ENCODE data around the gene UNC13B. TPM values are rescaled to one million over a fixed set of nuclear protein-coding genes. Genes with fewer than 3 reads are reported as not detected.

UNC13B gene
- total RNA-seq, 1 experiment from 2014 or later, result 48.2 TPM

DNA sequence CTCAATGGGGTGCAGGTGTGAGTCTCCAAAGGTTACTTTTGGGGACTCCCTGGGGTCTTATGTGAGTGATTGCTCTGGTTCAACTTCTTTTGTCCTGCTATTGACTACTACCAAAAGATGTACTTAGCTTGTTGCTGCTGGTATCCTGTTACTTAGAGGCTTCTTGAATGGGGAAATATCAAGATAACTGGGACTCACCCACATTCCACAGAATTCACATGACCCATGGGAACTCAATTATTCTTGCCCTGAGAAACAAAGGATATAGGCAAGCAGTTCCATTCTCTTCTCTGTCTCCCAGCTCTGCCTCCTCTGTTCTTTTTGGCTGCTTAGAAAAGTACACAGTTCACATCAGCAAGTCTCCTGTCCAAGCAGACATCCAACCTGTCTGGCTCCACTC, 105.9 kb downstream of the UNC13B start:
- Mint-ChIP-seq H3K9me3 (no peaks in the 10 kb centered on the region), H3K27ac (peak overlapping the region in 1 of 3 experiments; percentile 25; a peak in 2 of 7 replicates), H3K4me3 (no peak overlapping the region), H3K36me3 (ENCODE audit: insufficient read depth in 1 of 3, low read depth in 3 of 3) (no peaks in the 10 kb centered on the region), H3K4me1 (peaks cover 18 to 19% of the 10 kb centered on the region in 2 experiments), H3K27me3 (ENCODE audit: low read depth) (no peaks in the 10 kb centered on the region; the same call in 1 of the 2 replicates)
- Histone ChIP-seq H2BK20ac (ENCODE audit: low read depth, low read length, poor library complexity, severe bottlenecking) (no peak overlapping the region), H3T11ph (ENCODE audit: low read length) (no peak overlapping the region), H3K18ac (ENCODE audit: insufficient read length, low read depth, low read length) (no peak overlapping the region), H3K79me1 (ENCODE audit: insufficient read depth, low read depth, low read length, poor library complexity, severe bottlenecking) (no peaks in the 10 kb centered on the region), H4K5ac (ENCODE audit: insufficient read length, low read depth, low read length) (no peak overlapping the region), H3K4ac (ENCODE audit: low read depth, low read length) (no peak overlapping the region), H2AK5ac (ENCODE audit: insufficient read length, low read length) (no peak overlapping the region), H3K79me2 (ENCODE audit: insufficient read depth, low read length) (no peaks in the 10 kb centered on the region), H4K20me1 (ENCODE audit: control insufficient read depth, insufficient read depth, insufficient read length) (no peaks in the 10 kb centered on the region), H2BK5ac (ENCODE audit: insufficient read length, low read length) (no peak overlapping the region), H4K8ac (replicated peaks; ENCODE audit: insufficient read length, low read depth, low read length) (no peak overlapping the region), H3K4me2 (ENCODE audit: insufficient read depth, insufficient read length, low read length) (no peak overlapping the region), H3K23me2 (ENCODE audit: insufficient read length, low read depth, low read length, poor library complexity, severe bottlenecking) (no peaks in the 10 kb centered on the region), H3K9ac (ENCODE audit: extremely low read depth, insufficient read length, low read length) (no peak overlapping the region), H3K23ac (ENCODE audit: insufficient read length, low read depth, low read length) (no peak overlapping the region), H3K27me3 (ENCODE audit: insufficient read depth, low read length) (no peaks in the 10 kb centered on the region), H4K91ac (ENCODE audit: insufficient read length, low read depth, low read length) (no peak overlapping the region), H3K27ac (ENCODE audit: insufficient read length, low read depth, low read length) (no peak overlapping the region), H3K9me3 (ENCODE audit: control insufficient read depth, low read depth, low read length) (no peaks in the 10 kb centered on the region), H2BK15ac (ENCODE audit: low read depth, low read length) (no peak overlapping the region), H2AFZ (ENCODE audit: low read length) (no peak overlapping the region), H3K56ac (ENCODE audit: insufficient read length, low read depth, low read length) (no peak overlapping the region), H2BK120ac (ENCODE audit: low read depth, low read length, poor library complexity, severe bottlenecking) (no peak overlapping the region), H3K14ac (ENCODE audit: insufficient read depth, low read length) (no peak overlapping the region), H2BK12ac (ENCODE audit: insufficient read length, low read depth, low read length) (no peak overlapping the region), H3K4me1 (ENCODE audit: insufficient read depth, low read length) (0 out of 2 replicates have a peak, but pooled peaks cover 3% of the 10 kb centered on the region)
- TF ChIP-seq, protein P1, sequence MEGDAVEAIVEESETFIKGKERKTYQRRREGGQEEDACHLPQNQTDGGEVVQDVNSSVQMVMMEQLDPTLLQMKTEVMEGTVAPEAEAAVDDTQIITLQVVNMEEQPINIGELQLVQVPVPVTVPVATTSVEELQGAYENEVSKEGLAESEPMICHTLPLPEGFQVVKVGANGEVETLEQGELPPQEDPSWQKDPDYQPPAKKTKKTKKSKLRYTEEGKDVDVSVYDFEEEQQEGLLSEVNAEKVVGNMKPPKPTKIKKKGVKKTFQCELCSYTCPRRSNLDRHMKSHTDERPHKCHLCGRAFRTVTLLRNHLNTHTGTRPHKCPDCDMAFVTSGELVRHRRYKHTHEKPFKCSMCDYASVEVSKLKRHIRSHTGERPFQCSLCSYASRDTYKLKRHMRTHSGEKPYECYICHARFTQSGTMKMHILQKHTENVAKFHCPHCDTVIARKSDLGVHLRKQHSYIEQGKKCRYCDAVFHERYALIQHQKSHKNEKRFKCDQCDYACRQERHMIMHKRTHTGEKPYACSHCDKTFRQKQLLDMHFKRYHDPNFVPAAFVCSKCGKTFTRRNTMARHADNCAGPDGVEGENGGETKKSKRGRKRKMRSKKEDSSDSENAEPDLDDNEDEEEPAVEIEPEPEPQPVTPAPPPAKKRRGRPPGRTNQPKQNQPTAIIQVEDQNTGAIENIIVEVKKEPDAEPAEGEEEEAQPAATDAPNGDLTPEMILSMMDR (conservative IDR thresholded peaks at IDR 0.05), result no peak
- DNase-seq, result no peak
